WERI-Rb-1 (cell line): Measurements from ENCODE around the gene NAA60.

Source experiments
- DNase-seq: peaks from one replicate; pipeline ENCODE4 v3.0.0-alpha.2; 2020
- H3K27ac ChIP-seq: fragments of 250-450 bp; sonication (Bioruptor Pico); 2 replicates; pipeline ENCODE4 v1.5.1; 2020; ENCODE audit warnings: mild to moderate bottlenecking, moderate library complexity
- H3K27me3 ChIP-seq: fragments of 250-450 bp; sonication (Bioruptor Pico); 2 replicates; pipeline ENCODE4 v1.5.1; 2021; ENCODE audit warnings: mild to moderate bottlenecking, low read depth, moderate library complexity; ENCODE audit not compliant: insufficient read depth, severe bottlenecking
- H3K36me3 ChIP-seq: fragments of 250-450 bp; sonication (Bioruptor Pico); 2 replicates; pipeline ENCODE4 v1.5.1; 2020; ENCODE audit warnings: mild to moderate bottlenecking, moderate library complexity
- H3K4me3 ChIP-seq: 2 replicates; pipeline ENCODE4 v1.5.1; 2011; ENCODE audit warnings: low read depth, mild to moderate bottlenecking, control low read depth, low read length
- H3K9me3 ChIP-seq: fragments of 250-450 bp; sonication (Bioruptor Pico); 2 replicates; pipeline ENCODE4 v1.5.1; 2021; ENCODE audit warnings: mild to moderate bottlenecking, moderate library complexity; ENCODE audit not compliant: severe bottlenecking
- TF ChIP-seq, protein P1 (sequence below): IDR thresholded peaks from 2 replicates; pipeline ENCODE4 v1.5.1; 2011; ENCODE audit warnings: low read depth, mild to moderate bottlenecking, control low read depth, inconsistent platforms, low read length

NAA60 gene

GRCh38 chr16:3467921-3468320, 24.4 kb downstream of the NAA60 start:
- DNase-seq: no peak
- H3K4me3 ChIP-seq: no peak overlapping the region

GRCh38 chr16:3468501-3468900, 25.0 kb downstream of the NAA60 start:
- TF ChIP-seq, protein P1, sequence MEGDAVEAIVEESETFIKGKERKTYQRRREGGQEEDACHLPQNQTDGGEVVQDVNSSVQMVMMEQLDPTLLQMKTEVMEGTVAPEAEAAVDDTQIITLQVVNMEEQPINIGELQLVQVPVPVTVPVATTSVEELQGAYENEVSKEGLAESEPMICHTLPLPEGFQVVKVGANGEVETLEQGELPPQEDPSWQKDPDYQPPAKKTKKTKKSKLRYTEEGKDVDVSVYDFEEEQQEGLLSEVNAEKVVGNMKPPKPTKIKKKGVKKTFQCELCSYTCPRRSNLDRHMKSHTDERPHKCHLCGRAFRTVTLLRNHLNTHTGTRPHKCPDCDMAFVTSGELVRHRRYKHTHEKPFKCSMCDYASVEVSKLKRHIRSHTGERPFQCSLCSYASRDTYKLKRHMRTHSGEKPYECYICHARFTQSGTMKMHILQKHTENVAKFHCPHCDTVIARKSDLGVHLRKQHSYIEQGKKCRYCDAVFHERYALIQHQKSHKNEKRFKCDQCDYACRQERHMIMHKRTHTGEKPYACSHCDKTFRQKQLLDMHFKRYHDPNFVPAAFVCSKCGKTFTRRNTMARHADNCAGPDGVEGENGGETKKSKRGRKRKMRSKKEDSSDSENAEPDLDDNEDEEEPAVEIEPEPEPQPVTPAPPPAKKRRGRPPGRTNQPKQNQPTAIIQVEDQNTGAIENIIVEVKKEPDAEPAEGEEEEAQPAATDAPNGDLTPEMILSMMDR: no peak
- Histone ChIP-seq H3K27ac (no peak overlapping the region), H3K4me3 (no peak overlapping the region), H3K36me3 (peaks cover 6% of the 10 kb centered on the region), H3K9me3 (no peaks in the 10 kb centered on the region), H3K27me3 (no peaks in the 10 kb centered on the region)
- no peak for DNase-seq

More at GRCh38 chr16:3467921-3468320, 24.4 kb downstream of the NAA60 start:
- Histone ChIP-seq H3K36me3 (peaks cover 6% of the 10 kb centered on the region), H3K27me3 (no peaks in the 10 kb centered on the region), H3K9me3 (no peaks in the 10 kb centered on the region), H3K27ac (no peak overlapping the region)
- TF ChIP-seq, protein P1: no peak

DNA sequence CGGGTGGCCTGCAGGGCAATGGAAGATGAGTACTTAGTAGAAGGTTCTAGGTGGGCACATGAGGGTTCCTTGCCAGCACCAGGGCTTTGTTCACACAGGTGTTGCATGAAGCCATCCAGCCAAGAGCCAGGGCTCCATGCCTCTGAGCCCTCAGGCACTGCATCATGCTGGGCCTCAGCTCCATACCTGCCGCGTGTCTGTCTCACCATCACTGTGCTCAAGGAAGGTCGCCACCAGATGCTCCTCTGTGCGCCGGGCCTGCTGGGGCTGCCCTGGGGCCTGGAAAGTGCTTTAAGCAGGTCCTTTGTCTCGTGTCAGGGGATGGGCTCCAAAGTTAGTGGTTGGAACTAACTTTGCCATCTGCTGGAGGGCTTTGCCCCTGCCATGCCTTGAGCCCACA, 26.3 kb downstream of the NAA60 start:
- Histone ChIP-seq H3K9me3 (no peaks in the 10 kb centered on the region), H3K27me3 (no peaks in the 10 kb centered on the region), H3K36me3 (peaks cover 6% of the 10 kb centered on the region), H3K4me3 (no peak overlapping the region), H3K27ac (no peak overlapping the region)
- TF ChIP-seq, protein P1: no peak
- DNase-seq: no peak

GRCh38 chr16:3470723-3471122, 27.2 kb downstream of the NAA60 start:
- TF ChIP-seq, protein P1: no peak
- Histone ChIP-seq H3K36me3 (peaks cover 6% of the 10 kb centered on the region), H3K9me3 (no peaks in the 10 kb centered on the region), H3K4me3 (no peak overlapping the region), H3K27me3 (no peaks in the 10 kb centered on the region), H3K27ac (no peak overlapping the region)
- no peak for DNase-seq

DNA sequence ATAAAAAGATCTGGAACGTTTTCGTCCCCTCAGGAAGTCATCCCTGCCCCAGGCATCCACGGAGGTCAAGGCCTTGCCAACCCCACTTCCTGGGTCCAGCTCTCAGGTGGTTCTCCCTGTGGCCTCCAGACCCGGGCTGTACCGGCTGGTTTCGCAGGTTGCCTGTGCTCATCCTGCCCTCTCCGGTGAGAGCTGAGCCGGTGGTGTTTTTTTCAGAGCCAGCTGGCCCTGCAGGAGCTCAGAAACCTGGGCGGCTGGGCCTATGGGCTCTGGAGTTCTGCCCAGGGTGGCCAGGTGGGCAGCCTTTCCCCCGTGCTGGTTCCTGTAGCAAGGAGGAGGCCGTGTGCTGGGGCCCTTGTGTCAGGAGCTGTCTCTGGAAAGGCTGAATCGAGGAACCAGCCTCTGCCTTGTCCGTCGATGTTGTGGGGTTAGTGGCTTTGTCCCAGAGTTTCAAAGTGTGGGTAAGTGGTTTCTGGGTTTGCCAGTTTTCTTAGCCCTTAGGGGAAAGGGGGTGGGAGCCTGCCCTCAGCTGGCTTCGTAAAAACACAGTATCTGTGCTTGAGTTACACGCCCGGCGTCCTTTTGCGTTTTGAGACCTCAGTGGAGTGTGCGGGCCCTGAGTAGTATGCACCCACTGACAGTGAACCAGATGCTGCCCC, 28.2 kb downstream of the NAA60 start:
- Histone ChIP-seq H3K36me3 (peaks cover 2% of the 10 kb centered on the region), H3K27me3 (no peaks in the 10 kb centered on the region), H3K4me3 (no peak overlapping the region), H3K27ac (no peak overlapping the region), H3K9me3 (no peaks in the 10 kb centered on the region)
- TF ChIP-seq, protein P1: no peak
- DNase-seq: no peak
